HEK293 (cell line): Measurements from ENCODE around the gene IFNA5.

ENCODE experiments used
- CTCF ChIP-seq: fragments of 450-650 bp; formaldehyde crosslinking; IDR thresholded peaks from 2 replicates; pipeline ENCODE4 v1.5.1; 2016; ENCODE audit warnings: missing biosample characterization, missing genetic modification characterization
- HIC1 ChIP-seq: fragments of 450-650 bp; formaldehyde crosslinking; IDR thresholded peaks from 2 replicates; pipeline ENCODE4 v1.5.1; 2016; ENCODE audit warnings: missing biosample characterization, missing genetic modification characterization
- YY1 ChIP-seq: fragments of 450-650 bp; formaldehyde crosslinking; IDR thresholded peaks from 2 replicates; pipeline ENCODE4 v1.5.1; 2018; ENCODE audit warnings: missing biosample characterization, missing genetic modification characterization
- ZBTB48 ChIP-seq: fragments of 450-650 bp; formaldehyde crosslinking; IDR thresholded peaks from 2 replicates; pipeline ENCODE4 v1.5.1; 2016; ENCODE audit warnings: missing biosample characterization, missing genetic modification characterization
- ZNF19 ChIP-seq: fragments of 450-650 bp; formaldehyde crosslinking; IDR thresholded peaks from 2 replicates; pipeline ENCODE4; 2016; ENCODE audit warnings: missing biosample characterization, missing genetic modification characterization, low read depth
- ZNF202 ChIP-seq: fragments of 450-650 bp; formaldehyde crosslinking; IDR thresholded peaks from 2 replicates; pipeline ENCODE4 v1.5.1; 2016; ENCODE audit warnings: missing biosample characterization, missing genetic modification characterization, borderline replicate concordance
- ZNF214 ChIP-seq: fragments of 450-650 bp; formaldehyde crosslinking; IDR thresholded peaks from 2 replicates; pipeline ENCODE4 v1.5.1; 2017; ENCODE audit warnings: missing biosample characterization, mild to moderate bottlenecking, missing genetic modification characterization, borderline replicate concordance
- ZNF335 ChIP-seq: fragments of 450-650 bp; formaldehyde crosslinking; conservative IDR thresholded peaks from 2 replicates; pipeline ENCODE4 v1.5.1; 2016; ENCODE audit warnings: missing biosample characterization, missing genetic modification characterization
- ZNF558 ChIP-seq: fragments of 450-650 bp; formaldehyde crosslinking; IDR thresholded peaks from 2 replicates; pipeline ENCODE4 v1.5.1; 2016; ENCODE audit warnings: missing biosample characterization, missing genetic modification characterization
- ZNF791 ChIP-seq: fragments of 450-650 bp; formaldehyde crosslinking; IDR thresholded peaks from 2 replicates; pipeline ENCODE4 v1.5.1; 2016; ENCODE audit warnings: missing biosample characterization, missing genetic modification characterization
- ZSCAN5A ChIP-seq: fragments of 450-650 bp; formaldehyde crosslinking; IDR thresholded peaks from 2 replicates; pipeline ENCODE4 v1.5.1; 2016; ENCODE audit warnings: missing biosample characterization, missing genetic modification characterization

- TF ChIP-seq YY1 (tag by site-specific recombination) (no peak), ZNF214 (no peak), CTCF (tag by site-specific recombination) (no peak), ZNF791 (tag by site-specific recombination) (no peak), HIC1 (tag by site-specific recombination) (no peak), ZNF558 (no peak), ZSCAN5A (no peak), ZNF202 (no peak), ZBTB48 (no peak), ZNF335 (tag by site-specific recombination) (no peak), ZNF19 (tag by site-specific recombination) (no peak)
Observed at GRCh38 chr9:21331676-21332402, 26.7 kb upstream of the IFNA5 start.
